ENCODE results near the gene STON1.
"Not testable (repeated sequence)": the region's sequence is repeated elsewhere in the genome, so short reads cannot be mapped to it uniquely, and the experiment has no call there.

DNA sequence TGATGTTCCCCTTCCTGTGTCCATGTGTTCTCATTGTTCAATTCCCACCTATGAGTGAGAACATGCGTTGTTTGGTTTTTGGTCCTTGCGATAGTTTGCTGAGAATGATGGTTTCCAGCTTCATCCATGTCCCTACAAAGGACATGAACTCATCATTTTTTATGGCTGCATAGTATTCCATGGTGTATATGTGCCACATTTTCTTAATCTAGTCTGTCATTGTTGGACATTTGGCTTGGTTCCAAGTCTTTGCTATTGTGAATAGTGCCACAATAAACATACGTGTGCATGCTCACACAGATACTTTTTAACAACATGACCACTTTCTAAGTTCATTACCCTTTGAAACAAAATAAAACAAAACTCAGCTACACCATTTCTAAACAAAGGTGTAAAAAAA is 5.2 kb upstream of the STON1 start:
- TF ChIP-seq, protein P1, sequence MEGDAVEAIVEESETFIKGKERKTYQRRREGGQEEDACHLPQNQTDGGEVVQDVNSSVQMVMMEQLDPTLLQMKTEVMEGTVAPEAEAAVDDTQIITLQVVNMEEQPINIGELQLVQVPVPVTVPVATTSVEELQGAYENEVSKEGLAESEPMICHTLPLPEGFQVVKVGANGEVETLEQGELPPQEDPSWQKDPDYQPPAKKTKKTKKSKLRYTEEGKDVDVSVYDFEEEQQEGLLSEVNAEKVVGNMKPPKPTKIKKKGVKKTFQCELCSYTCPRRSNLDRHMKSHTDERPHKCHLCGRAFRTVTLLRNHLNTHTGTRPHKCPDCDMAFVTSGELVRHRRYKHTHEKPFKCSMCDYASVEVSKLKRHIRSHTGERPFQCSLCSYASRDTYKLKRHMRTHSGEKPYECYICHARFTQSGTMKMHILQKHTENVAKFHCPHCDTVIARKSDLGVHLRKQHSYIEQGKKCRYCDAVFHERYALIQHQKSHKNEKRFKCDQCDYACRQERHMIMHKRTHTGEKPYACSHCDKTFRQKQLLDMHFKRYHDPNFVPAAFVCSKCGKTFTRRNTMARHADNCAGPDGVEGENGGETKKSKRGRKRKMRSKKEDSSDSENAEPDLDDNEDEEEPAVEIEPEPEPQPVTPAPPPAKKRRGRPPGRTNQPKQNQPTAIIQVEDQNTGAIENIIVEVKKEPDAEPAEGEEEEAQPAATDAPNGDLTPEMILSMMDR (IDR thresholded peaks at IDR 0.05): not testable (repeated sequence)
- not testable (repeated sequence) for TF ChIP-seq POLR2A (IDR thresholded peaks at IDR 0.05; ENCODE audit: low read length); USF2 (IDR thresholded peaks at IDR 0.05); SMC3 (IDR thresholded peaks at IDR 0.05)
